Right lobe of liver (tissue), 4 donors: ENCODE measurements around the gene KRT80.

Experiments used
- POLR2A ChIP-seq: fragments of 450-650 bp; IDR thresholded peaks from one replicate; pipeline ENCODE4 v1.6.1; 2017; ENCODE audit warnings: antibody characterized with exemption, mild to moderate bottlenecking
- TF ChIP-seq, protein P1 (sequence below), 4 donors: fragments of 200-600 bp in 3 of 4; fragments of 450-650 bp in 1 of 4; IDR thresholded peaks; one replicate each; pipeline versions ENCODE4 v1.5.1 to v1.8.0; 2016 to 2022; ENCODE audit warnings: antibody characterized with exemption in 4 of 4, mild to moderate bottlenecking in 2 of 4
- donor health status: DM: no; HTN: no; CAD: no.
- donor health status: DM: no; HTN: no; CAD: no.
- donor health status: DM: no; HTN: yes; CAD: no.

DNA sequence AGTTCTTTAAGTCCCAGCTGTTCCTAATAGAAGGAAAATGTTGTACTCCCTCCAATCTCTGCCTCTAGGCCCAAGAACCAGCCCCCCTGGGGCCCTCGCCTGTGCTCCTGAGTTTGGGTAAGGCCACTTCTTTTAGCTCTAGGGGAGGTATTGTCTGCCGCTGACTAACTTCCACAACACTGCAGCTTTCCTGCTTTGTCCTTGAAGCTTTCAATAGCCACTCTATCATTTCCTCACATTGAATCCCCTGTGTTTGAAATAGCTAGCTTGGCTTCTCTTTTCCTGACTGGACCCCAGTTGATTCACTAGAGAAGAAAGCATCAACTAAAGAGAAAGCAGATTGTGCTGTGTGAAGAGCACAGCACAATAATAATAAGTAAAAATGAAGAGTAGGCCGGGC lies 28.8 kb downstream of the KRT80 start:
- TF ChIP-seq, protein P1, sequence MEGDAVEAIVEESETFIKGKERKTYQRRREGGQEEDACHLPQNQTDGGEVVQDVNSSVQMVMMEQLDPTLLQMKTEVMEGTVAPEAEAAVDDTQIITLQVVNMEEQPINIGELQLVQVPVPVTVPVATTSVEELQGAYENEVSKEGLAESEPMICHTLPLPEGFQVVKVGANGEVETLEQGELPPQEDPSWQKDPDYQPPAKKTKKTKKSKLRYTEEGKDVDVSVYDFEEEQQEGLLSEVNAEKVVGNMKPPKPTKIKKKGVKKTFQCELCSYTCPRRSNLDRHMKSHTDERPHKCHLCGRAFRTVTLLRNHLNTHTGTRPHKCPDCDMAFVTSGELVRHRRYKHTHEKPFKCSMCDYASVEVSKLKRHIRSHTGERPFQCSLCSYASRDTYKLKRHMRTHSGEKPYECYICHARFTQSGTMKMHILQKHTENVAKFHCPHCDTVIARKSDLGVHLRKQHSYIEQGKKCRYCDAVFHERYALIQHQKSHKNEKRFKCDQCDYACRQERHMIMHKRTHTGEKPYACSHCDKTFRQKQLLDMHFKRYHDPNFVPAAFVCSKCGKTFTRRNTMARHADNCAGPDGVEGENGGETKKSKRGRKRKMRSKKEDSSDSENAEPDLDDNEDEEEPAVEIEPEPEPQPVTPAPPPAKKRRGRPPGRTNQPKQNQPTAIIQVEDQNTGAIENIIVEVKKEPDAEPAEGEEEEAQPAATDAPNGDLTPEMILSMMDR (IDR thresholded peaks at IDR 0.05): no peak
- TF ChIP-seq POLR2A: no peak
